C4-2B (cell line): ENCODE measurements around the gene INSL4.
A peak's percentile ranks its signal among the peaks of the same experiment; 100 is the strongest.

Source experiments
- H3K27ac ChIP-seq: fragments of 450-650 bp; 2 replicates; pipeline ENCODE4 v1.5.1; 2017
- ZFX ChIP-seq: fragments of 450-650 bp; IDR thresholded peaks from 2 replicates; pipeline ENCODE4 v1.6.1; 2017
- TF ChIP-seq, protein P1 (sequence below): fragments of 450-650 bp; conservative IDR thresholded peaks from 2 replicates; pipeline ENCODE4 v1.5.1; 2017; ENCODE audit warnings: mild to moderate bottlenecking

The INSL4 gene

DNA sequence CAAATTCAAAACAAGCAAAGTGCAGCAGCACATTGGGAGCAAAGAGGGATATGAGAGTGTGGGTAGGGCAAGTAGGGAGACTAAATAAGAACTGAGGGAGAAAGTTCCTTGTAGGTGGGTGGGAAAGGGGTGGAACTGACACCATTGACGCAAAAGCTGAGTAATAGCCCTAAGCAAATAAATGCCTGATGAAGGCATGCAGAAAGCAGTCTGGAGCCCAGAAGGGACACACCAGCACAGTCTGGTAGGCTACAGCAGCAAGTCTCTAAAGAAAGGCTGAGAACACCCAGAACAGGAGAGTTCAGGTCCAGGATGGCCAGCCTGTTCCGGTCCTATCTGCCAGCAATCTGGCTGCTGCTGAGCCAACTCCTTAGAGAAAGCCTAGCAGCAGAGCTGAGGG is at the start of gene INSL4:
Gene INSL4, plus strand, starts transcription at position 208 of the 400 bp plus-strand sequence. Its CDS starts 105 bp downstream, at position 313.
- TF ChIP-seq, protein P1, sequence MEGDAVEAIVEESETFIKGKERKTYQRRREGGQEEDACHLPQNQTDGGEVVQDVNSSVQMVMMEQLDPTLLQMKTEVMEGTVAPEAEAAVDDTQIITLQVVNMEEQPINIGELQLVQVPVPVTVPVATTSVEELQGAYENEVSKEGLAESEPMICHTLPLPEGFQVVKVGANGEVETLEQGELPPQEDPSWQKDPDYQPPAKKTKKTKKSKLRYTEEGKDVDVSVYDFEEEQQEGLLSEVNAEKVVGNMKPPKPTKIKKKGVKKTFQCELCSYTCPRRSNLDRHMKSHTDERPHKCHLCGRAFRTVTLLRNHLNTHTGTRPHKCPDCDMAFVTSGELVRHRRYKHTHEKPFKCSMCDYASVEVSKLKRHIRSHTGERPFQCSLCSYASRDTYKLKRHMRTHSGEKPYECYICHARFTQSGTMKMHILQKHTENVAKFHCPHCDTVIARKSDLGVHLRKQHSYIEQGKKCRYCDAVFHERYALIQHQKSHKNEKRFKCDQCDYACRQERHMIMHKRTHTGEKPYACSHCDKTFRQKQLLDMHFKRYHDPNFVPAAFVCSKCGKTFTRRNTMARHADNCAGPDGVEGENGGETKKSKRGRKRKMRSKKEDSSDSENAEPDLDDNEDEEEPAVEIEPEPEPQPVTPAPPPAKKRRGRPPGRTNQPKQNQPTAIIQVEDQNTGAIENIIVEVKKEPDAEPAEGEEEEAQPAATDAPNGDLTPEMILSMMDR = no peak
- no peak for TF ChIP-seq ZFX
- no peak within 1 kb of the TSS for H3K27ac ChIP-seq

DNA sequence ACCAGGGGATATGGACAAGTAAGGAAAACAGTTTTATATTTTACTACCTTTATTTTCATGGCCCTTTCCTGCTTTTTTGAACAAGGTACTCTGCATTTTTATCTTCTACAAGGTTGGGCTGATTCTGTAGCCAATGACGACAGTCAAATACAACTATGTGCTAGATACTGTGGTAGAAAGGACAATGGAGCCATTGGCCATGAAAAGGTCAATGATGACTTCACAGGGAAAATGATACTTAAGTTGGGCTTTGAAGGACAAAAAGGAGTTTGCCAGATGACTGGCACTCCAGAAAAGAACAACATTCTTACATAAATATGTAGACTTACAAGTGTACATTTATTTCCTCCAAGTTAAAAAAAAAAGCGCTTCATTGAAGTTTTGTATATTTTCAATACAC is 46.4 kb upstream of the INSL4 start:
- TF ChIP-seq, protein P1 = no peak
- TF ChIP-seq ZFX = no peak

DNA sequence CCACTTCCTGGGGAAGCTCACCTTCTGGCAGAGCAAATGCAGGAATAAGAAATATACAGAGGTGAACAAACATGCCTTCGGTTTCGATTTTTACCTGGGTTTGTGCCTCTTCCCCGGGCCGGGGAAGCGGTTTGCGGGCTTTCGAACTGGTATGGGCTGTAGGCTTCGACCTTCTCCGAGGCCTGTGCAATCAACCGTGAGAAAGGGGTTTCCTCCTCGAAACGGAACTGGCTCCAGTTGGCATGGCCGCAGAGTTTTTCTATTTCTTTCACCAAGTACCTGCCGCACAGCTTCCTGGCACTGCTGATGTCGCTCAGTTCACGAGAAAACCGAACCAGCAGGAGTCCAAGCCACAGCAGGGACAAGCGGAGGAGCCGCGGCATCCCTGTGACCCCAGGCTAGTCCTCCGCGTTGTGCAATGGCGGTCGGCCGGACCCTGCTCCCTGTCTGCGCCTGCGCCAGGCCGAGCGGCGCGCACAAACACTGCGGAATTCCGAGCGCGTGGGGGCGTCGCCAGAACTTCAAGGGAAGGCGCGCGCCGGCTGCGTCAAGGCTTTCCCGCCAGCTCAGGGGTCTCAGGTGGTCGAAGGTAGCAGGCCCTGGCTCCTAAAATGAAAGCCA is 45.9 kb upstream of the INSL4 start, which contains the start of gene INSL6:
Gene INSL6, minus strand, starts transcription at position 420 of the 621 bp plus-strand sequence. Its CDS starts 37 bp downstream, at position 383.
- H3K27ac ChIP-seq = no peak within 1 kb of the TSS
- TF ChIP-seq, protein P1 = no peak
- no peak for TF ChIP-seq ZFX

More for the DNA sequence above, 46.4 kb upstream of the INSL4 start:
- no peak overlapping the region for H3K27ac ChIP-seq

DNA sequence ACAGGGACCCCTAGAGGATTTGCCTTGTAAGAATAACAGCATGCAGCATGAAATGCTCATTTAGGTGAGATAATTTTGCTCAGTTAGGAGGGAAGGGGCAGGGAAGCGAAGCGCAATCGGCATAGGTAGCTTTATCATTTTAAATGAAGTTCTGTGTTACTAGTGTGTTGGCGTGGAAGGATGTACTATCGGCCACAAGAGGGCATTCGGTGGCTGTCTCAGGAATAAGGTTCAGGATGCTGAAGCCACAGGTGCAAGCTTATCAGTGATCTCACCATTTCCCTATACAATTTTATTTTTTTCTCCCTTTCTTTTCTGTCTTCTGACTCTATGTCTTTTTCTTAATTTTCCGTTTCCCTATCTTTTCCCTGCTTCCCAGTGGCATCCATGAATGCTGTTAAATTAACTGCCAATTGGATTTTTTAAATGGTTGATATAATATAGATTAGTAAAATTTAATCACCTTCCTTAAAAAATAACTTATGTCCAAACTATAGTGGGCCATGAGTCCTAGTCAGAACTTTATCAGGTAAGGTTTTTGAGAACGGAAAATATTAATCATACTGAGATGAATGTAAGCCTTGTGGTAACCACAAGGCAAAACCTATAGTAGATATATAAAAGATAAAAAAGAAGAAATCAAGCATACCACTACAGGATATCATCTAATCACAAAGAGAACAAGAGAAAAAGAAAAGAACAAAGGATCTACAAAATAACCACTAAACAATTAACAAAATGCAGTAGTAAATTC is 44.6 kb upstream of the INSL4 start:
- TF ChIP-seq, protein P1 = peak; percentile 88
- TF ChIP-seq ZFX = no peak
- no peak overlapping the region for H3K27ac ChIP-seq

DNA sequence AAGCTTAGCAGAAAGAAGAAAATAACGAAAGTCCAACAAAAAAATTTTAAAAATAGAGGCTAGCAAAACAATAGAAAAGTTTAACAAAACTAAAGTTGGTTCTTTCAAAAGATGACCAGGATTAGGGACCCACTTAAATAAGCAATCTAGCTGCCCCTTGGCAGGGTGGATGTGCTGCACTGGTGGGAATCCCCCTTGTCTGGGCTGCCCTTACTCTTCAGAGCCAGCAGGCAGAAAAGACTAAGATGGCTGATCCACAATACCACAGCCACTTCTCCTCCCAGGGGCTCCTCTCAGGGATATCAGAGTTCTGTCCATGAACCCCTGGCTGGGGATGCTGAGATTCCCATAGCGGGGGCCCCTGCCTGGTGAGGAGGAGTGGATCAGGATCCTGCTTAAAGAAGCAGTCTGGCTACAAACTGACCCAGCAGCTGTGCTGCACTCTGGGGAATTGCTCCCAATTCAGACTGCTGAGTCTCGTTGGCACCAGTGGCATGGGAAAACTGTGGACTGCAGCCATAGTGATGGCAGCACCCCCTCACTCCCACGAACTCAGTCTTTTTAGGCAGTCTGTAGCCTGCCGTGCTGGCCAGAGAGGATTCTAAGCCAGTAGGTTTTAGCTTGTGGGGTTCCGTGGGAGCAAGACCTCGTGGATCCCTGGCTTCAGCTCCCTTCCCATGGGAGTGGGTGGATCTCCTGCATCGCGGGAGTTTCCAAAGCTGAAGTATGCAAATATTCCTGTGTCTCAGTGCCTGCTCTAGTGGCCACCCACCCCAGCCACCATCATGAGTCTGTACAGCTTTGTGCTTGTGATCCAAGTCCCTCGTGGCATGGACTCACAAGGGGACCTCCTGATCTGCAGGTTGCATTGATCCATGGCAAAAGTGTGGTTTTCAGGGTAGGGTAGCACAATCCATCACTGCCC is 42.9 kb upstream of the INSL4 start:
- no peak overlapping the region for H3K27ac ChIP-seq
- no peak for TF ChIP-seq ZFX
- TF ChIP-seq, protein P1 = no peak

DNA sequence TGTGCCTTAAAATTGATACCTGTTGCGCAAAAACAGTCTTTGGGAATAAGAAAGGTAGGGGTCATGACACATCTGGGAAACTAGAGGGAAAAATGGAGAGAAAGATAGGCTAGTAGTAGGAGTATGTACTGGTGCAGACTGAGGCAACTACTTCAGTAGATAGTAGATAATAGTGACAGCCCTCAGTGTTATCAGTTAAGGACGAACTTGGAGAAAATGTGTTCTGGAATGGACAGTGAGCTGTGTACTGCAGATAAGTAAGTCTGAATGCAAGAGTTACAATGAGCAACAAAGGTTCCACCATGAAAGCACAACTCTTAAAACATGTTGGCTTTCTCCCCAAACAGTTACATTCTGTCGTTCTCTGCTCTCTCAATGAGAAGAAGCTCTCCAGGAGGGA is 39.2 kb upstream of the INSL4 start:
- TF ChIP-seq, protein P1 = no peak
- TF ChIP-seq ZFX = no peak
- no peak overlapping the region for H3K27ac ChIP-seq
